Choroid plexus epithelial cell (primary cell): Measurements from ENCODE around the gene ABHD10.
A peak's percentile ranks its signal among the peaks of the same experiment; 100 is the strongest.

Experiments
- DNase-seq: peaks from one replicate; pipeline ENCODE4 v3.0.0-alpha.2; 2010; ENCODE audit warnings: low read depth
- H3K4me3 ChIP-seq: 2 replicates; pipeline ENCODE4 v1.5.1; 2011; ENCODE audit warnings: low read depth, mild to moderate bottlenecking, control low read depth, low read length, moderate library complexity
- TF ChIP-seq, protein P1 (sequence below): conservative IDR thresholded peaks from 2 replicates; pipeline ENCODE4 v1.5.1; 2011; ENCODE audit warnings: low read depth, mild to moderate bottlenecking, control low read depth, inconsistent platforms, low read length, moderate library complexity

Gene ABHD10

DNA sequence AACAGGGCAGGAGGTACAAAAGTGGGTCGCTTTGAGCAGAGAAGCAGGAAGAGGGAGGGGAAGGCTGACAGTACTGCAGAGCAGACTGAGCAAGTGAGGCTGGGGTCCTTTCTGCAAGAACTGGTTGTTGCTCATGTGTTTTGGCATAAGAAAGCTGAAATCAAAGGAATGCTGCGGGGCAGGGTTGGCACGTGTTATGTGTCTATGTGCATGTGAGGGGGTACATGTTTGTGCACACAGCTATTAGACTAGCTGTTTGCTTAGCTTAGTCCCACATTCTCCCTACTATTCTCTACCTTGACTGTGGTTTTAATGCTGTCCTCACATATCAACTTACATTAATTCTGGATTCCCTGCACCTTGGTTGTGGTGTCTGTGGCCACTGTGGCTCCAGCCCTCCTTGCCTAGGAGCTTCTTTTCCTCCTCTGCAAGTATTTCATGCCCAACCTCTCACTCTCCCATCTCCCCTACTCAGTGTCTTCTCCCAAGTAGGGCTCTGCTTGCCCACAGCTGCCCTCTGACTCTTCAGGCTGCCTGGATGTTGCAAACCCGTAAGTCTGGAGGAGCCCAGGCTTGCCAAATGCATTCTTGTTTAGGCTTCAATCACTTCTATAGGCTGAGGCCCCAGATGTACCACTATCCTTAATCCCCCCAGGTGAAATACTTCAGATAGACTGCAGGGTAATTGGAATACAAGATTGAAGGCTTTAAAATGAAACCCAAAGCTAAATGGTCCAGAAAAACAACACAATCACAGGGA, 24.7 kb downstream of the ABHD10 start:
- no peak for DNase-seq
- no peak overlapping the region for H3K4me3 ChIP-seq
- TF ChIP-seq, protein P1, sequence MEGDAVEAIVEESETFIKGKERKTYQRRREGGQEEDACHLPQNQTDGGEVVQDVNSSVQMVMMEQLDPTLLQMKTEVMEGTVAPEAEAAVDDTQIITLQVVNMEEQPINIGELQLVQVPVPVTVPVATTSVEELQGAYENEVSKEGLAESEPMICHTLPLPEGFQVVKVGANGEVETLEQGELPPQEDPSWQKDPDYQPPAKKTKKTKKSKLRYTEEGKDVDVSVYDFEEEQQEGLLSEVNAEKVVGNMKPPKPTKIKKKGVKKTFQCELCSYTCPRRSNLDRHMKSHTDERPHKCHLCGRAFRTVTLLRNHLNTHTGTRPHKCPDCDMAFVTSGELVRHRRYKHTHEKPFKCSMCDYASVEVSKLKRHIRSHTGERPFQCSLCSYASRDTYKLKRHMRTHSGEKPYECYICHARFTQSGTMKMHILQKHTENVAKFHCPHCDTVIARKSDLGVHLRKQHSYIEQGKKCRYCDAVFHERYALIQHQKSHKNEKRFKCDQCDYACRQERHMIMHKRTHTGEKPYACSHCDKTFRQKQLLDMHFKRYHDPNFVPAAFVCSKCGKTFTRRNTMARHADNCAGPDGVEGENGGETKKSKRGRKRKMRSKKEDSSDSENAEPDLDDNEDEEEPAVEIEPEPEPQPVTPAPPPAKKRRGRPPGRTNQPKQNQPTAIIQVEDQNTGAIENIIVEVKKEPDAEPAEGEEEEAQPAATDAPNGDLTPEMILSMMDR = no peak

DNA sequence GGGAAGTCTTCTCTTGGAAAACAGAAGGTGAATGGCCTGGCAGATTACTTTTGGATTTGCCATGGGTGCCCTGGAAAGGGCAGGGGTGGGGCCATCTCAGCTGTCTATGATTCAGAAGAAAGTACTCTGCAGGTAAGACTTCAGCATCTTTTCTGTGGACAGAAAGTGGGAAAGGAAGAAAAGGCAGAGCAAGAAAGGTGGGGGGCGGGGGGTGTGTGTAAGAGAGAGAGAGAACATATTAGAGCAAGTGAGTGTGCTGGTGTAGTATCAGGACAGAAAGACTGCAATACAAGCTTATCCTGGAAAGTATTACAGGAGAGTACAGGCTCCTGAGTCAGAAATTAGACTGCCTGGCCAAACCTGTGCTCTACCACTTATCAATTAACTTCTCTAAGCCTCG, 25.4 kb downstream of the ABHD10 start:
- TF ChIP-seq, protein P1 = no peak
- no peak overlapping the region for H3K4me3 ChIP-seq
- DNase-seq = no peak

DNA sequence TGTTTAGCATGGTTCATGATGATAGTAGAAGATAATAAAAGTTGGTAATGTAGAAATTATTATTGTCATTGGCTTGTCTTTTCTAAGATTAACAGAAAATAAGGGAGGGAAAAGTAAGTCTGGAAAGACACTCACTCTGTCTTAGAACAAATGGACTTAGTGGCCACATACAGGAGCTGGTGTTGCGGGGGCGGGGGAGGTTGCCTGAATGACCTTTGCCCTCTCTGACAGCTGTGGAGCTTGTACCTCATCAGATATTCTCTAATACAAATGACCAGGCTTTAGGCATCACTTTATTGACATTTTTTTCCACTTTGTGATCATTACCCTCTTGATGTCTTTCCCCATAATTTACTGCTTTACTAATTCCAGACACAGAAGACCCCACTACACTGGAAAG, 25.8 kb downstream of the ABHD10 start:
- TF ChIP-seq, protein P1 = no peak
- no peak for DNase-seq
- H3K4me3 ChIP-seq = no peak overlapping the region

DNA sequence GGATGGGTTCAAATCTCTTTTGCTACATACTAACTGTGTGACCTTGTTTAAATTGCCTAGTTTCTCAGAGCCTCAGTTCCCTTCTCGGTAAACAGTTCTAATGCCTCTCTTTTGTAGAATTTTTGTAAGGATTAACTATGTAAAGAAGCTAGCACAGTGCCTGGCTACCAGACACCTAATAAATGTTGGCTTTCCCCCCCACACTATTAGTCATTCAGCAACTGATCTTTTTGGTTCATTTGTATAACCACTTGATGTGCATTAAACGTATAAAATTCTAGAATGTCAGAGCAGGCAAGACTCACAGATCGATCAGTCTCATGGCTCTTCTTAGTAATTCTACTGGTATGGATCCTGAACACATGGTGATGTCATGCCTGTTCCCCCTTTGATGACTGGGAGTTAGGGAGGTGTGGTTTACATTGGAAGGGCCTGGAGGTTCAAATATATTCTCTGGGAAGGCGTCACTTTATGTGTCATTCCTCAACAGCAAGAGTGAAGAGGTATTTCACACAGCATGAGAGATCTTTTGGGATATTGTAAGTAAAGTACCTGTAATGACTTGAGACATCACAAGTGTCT, 26.4 kb downstream of the ABHD10 start:
- no peak overlapping the region for H3K4me3 ChIP-seq
- DNase-seq = no peak
- TF ChIP-seq, protein P1 = no peak

DNA sequence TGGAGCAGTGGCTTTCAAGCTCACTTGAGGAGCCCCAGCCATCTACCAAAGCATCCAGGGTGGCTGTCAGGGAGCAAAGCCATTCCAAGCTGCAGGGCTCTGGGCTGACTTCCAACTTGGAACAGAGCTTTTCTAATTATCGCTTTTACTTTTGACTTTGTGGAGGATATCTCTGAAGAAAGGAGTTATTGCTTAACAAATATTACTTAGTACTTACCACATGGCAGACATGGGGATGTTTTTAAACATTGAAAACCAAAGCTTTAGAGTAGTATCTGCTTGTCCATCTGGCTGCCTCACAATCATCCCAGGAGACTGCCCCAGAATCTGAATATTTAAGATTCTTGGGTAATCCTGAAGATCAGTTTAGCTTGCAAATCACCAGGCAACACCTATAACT, 28.8 kb downstream of the ABHD10 start:
- TF ChIP-seq, protein P1 = no peak
- H3K4me3 ChIP-seq = no peak overlapping the region
- peak; percentile 85 for DNase-seq

DNA sequence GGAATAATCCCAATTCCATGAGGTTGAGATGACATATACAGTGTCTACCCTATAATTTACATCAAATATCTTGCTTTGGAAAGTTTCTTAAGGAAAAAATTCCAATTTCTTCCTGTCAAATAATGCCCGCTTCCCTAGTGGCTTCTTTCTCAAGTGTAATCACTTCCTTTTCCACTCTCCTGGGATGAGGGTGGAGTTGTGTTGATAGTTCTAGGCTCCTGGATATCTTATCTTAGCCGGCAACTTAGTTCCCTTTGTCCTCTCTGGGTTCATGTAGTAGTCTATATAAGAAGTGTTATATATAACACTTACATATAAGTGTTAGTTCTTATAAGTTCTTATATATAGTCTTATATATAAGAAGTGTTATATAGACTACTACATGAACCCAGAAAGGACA, 30.8 kb downstream of the ABHD10 start:
- H3K4me3 ChIP-seq = no peak overlapping the region
- no peak for DNase-seq
- TF ChIP-seq, protein P1 = no peak

DNA sequence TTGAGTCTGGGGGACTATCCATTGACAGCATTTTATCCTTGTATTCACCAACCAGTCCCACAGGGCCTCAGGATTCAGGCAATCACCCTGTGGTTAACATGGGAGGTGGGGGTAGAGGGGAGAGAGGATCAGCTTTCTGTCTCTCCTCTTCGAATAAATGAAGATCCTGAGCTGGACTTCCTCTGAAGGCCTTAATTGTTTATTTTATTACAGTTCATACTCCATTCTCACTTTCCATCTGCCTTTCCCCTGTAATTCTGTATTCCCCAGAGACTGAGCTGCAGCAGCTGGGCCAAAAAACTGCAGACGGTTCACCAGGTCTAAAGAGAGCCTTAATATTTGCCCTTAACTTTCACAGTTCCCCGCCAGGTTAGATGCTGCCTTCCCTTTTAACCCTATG, 31.8 kb downstream of the ABHD10 start:
- TF ChIP-seq, protein P1 = no peak
- no peak overlapping the region for H3K4me3 ChIP-seq
- peak; percentile 59 for DNase-seq
